HUES6 (cell line): ENCODE results near the gene LHFPL2.

Experiments
- H3K27ac ChIP-seq: 2 replicates; pipeline ENCODE4 v1.7.0; 2013; ENCODE audit warnings: low read depth, mild to moderate bottlenecking, low read length, inconsistent platforms
- H3K27me3 ChIP-seq: 2 replicates; pipeline ENCODE4 v1.6.1; 2013; ENCODE audit warnings: low read length; ENCODE audit not compliant: control insufficient read depth, insufficient read depth
- H3K36me3 ChIP-seq: 2 replicates; pipeline ENCODE4 v1.6.1; 2013; ENCODE audit warnings: low read length; ENCODE audit not compliant: control insufficient read depth, insufficient read depth
- H3K4me1 ChIP-seq: 2 replicates; pipeline ENCODE4 v1.6.1; 2013; ENCODE audit warnings: low read length; ENCODE audit not compliant: control insufficient read depth, insufficient read depth
- H3K4me3 ChIP-seq: 2 replicates; pipeline ENCODE4 v1.5.1; 2013; ENCODE audit warnings: low read depth, low read length
- H3K9ac ChIP-seq: one replicate; pipeline ENCODE4 v1.6.1; 2013; ENCODE audit warnings: mild to moderate bottlenecking, low read length
- H3K9me3 ChIP-seq: 2 replicates; pipeline ENCODE4 v1.6.1; 2013; ENCODE audit warnings: low read depth, low read length; ENCODE audit not compliant: control insufficient read depth, insufficient read depth

Gene LHFPL2

DNA sequence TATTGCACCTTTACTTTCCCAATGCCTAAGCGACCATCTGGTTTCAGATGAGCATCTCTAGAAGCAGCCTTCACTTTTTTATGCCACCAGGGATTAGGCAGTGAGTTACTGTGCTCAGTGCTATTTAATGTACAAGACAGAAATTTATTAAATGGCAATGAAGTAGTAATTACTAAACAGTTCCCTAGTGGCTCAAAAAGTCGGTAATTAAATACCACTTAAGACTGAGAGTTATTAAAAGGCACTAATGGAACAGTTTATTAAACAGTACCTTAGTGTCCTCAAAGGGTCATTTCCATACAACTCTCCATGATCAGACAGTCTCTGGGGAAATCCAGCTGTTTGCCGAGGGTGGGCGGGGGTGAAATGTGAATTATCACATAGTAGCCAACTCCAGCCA lies 42.3 kb downstream of the LHFPL2 start:
- peaks cover 12% of the 10 kb centered on the region for H3K4me1 ChIP-seq
- H3K9ac ChIP-seq, result no peak overlapping the region
- H3K27ac ChIP-seq, result no peak overlapping the region
- H3K9me3 ChIP-seq, result no peaks in the 10 kb centered on the region
- H3K36me3 ChIP-seq, result peaks cover 5% of the 10 kb centered on the region; the same call in 1 of the 2 replicates
- no peaks in the 10 kb centered on the region for H3K27me3 ChIP-seq
- H3K4me3 ChIP-seq, result no peak overlapping the region

DNA sequence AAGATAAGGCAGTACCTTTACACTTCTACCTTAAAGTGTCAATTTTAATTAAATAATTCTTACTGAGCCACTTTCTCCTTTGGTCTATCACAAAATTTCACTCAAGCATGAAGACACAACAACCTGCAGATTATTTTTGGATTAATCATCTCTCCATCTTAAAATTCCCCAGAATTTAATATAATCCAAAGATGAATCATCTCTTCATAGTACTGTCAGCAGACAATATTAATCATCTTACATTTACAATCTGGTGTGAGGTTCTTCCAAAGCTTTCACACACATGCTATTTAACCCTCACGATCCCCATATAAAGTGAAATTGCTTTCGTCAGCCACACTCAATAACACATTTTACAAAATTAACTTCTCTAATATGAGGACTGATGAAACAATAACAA lies 43.0 kb downstream of the LHFPL2 start:
- peaks cover 11% of the 10 kb centered on the region for H3K4me1 ChIP-seq
- no peaks in the 10 kb centered on the region for H3K27me3 ChIP-seq
- H3K4me3 ChIP-seq, result no peak overlapping the region
- H3K9me3 ChIP-seq, result no peaks in the 10 kb centered on the region
- peaks cover 5% of the 10 kb centered on the region; the same call in 1 of the 2 replicates for H3K36me3 ChIP-seq
- no peak overlapping the region for H3K27ac ChIP-seq
- no peak overlapping the region for H3K9ac ChIP-seq

DNA sequence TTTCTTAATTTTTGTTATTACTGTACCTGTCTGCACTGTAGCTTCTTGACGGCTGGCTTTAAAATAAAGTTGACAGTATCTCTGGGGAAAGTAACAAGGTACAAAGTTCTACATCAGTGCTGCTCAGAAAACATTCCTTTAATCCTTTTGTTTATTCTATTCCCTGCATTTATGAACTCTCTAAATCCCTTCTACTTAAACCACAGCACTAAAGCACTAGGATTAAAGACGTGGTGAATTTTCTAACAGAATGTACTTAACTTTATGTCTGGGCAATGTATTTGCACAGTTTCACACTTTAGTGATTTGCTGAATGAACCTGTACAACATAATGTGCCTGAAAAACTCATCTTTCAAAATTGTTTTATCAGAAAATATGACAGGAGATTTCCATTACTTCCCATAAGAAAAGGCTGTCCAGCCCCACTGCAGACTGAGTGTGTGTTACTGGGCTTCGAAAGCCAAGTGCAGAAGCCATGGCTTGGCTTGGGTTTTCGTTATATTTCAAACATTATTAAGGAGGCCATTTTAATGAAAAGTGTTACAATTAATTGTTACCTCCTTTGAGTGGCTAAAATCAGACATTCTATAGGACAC lies 43.8 kb downstream of the LHFPL2 start:
- Histone ChIP-seq H3K36me3 (peaks cover 5% of the 10 kb centered on the region; the same call in 1 of the 2 replicates), H3K9ac (no peak overlapping the region), H3K4me1 (peaks cover 6% of the 10 kb centered on the region; the same call in 1 of the 2 replicates), H3K4me3 (no peak overlapping the region), H3K27ac (no peak overlapping the region), H3K27me3 (no peaks in the 10 kb centered on the region), H3K9me3 (no peaks in the 10 kb centered on the region)

DNA sequence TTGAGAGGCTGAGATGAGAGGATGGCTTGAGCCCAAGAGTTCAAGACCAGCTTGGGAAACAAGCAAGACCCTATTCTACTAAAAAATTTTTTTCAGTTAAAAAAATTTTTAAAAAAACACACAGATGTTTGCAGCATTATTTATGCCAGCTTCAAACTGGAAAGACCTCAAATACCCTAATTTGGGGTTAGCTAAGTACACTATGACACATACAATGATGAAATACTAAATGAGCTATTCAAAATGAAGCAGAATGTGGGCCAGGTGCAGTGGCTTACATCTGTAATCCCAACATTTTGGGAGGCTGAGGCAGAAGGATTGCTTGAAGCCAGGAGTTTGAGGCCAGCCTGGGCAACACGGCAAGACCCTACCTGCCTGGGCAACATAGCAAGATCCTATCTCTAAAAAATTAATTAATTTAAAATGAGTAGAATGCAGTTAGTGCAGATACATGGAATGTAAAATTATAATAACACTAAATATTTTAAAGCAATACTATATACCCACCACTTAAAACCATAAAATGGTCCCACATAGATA lies 44.9 kb downstream of the LHFPL2 start:
- no peak overlapping the region for H3K4me3 ChIP-seq
- H3K27me3 ChIP-seq, result no peaks in the 10 kb centered on the region
- no peaks in the 10 kb centered on the region for H3K9me3 ChIP-seq
- H3K9ac ChIP-seq, result no peak overlapping the region
- H3K36me3 ChIP-seq, result peaks cover 5% of the 10 kb centered on the region; the same call in 1 of the 2 replicates
- no peak overlapping the region for H3K27ac ChIP-seq
- H3K4me1 ChIP-seq, result peaks cover 10% of the 10 kb centered on the region; the same call in 1 of the 2 replicates

DNA sequence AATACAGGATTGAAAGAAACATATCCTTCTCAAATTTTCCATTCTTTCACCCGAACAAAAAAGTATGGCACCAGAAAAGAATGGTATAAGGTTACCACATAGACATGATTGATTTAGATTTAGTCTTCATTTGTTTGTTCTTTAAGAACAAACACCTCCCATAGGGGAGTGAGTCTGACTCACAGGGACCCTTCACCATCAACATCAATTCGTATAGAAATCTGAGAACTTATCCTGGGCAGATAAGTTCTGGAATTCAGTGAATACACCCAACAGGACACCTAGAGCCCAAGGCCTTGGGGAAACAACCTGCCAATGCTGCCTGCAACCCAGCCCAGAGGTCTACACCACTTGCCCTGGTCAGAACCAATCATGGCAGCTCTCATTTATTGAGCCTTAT lies 46.2 kb downstream of the LHFPL2 start:
- Histone ChIP-seq H3K27ac (no peak overlapping the region), H3K9ac (no peak overlapping the region), H3K9me3 (no peaks in the 10 kb centered on the region), H3K4me3 (no peak overlapping the region), H3K27me3 (no peaks in the 10 kb centered on the region), H3K36me3 (no peaks in the 10 kb centered on the region), H3K4me1 (peaks cover 23% of the 10 kb centered on the region)

DNA sequence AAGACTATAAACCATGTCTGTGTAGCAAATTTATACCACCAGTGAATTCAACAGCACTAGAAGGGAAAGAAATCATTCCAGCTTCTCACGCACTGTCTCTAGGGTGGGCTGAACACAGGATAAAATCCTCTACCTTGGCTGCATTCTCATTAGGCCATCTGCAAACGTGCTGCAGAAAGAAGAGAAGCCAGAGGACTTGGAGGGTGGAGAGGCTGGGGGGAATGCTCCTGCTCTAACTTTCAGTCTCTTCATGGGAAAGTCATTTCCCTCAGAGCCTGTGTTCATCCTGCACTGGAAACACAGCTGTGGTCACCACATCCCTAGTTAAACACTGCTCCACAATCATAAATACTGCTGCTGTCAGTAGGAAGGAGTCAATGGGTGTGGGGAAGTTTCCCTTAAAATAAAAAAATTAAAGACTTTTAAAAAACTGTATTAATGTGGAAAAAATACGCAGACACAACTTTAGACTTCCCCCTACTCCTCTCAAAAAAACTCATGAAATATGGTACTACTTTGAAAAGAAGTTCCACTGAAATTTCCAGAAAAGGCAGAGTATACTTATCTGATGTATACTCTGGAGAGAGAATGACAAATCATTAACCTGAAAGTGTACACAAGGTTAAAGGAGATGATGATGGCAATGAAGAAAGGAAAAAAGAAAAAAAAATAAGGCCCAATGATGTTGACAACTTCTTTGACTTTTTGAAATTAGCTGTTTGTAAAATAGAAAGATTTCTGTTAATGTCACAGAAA lies 46.8 kb downstream of the LHFPL2 start:
- H3K36me3 ChIP-seq, result no peaks in the 10 kb centered on the region
- H3K4me3 ChIP-seq, result no peak overlapping the region
- no peak overlapping the region for H3K27ac ChIP-seq
- no peaks in the 10 kb centered on the region for H3K9me3 ChIP-seq
- H3K4me1 ChIP-seq, result peaks cover 23% of the 10 kb centered on the region
- no peak overlapping the region for H3K9ac ChIP-seq
- no peaks in the 10 kb centered on the region for H3K27me3 ChIP-seq

DNA sequence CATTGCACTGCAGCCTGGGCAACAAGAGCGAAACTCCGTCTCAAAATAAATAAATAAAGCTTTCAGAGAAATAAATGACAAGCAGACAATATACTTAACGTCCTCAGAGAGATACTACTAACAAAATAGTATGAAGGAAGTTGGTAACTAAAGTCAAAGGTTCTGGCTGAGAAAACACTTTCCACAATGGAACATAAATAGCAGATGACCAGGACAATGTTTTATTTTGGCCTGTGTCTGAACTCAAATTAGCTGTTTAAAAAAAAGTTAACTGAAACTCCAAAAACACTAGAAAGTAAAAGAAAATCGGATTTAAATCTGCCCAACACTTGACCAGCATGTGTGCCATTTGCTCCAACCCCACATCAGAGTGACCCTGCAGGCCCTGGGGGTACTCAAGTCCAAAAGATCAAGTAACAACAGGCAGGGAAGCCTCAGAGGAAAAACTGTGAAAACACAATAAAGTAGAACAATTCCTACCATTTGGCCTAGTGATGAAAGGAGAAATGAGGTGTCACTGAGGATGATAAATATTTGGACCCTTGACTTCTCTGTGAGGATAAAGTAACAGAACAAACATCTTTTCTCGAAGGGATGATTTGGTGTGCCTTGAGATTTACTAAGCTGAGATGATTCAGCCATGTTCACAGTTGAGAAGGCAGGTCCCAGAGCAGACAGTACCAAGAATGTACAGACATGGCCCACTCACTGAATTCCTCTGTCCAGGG lies 47.7 kb downstream of the LHFPL2 start:
- no peaks in the 10 kb centered on the region for H3K27me3 ChIP-seq
- H3K4me1 ChIP-seq, result peaks cover 23% of the 10 kb centered on the region
- H3K27ac ChIP-seq, result no peak overlapping the region
- no peak overlapping the region for H3K4me3 ChIP-seq
- no peaks in the 10 kb centered on the region for H3K9me3 ChIP-seq
- H3K9ac ChIP-seq, result no peak overlapping the region
- H3K36me3 ChIP-seq, result no peaks in the 10 kb centered on the region

DNA sequence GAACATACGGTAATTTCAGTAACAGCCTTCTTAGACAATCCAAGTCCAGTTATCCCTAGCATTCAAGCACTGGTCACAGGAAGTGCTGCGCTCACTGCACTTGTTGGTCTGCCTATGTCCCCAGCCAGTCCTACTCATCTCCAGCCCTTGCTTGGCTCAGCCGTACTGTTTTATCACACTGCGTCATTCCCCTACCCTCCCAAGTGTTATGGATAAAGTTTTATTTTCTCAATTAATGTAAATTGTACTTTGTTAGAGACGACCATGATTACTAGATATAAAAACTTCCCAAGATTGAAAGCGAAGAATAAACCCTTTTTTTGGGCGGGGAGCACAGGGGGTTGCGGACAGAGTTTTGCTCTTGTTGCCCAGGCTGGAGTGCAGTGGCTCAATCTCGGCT lies 49.6 kb downstream of the LHFPL2 start:
- no peak overlapping the region for H3K27ac ChIP-seq
- peaks cover 23% of the 10 kb centered on the region for H3K4me1 ChIP-seq

DNA sequence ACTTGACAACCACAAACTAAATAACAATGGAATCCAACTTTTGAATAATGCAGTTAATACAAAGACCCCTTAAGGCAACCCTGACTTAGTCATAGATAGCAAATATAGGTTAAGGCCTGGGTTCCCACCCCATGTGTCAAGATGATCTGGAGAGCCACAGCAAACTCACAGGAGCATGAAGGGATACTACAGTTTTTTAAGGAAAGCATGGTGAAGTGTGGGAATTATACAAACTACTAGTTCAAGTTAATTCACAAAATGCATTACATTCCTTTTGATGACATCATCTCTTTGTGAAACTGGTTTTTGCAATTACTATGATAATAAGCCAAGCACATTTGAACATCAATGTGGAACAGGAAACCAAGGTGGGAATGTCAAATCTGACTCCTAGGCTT lies 50.6 kb downstream of the LHFPL2 start:
- no peaks in the 10 kb centered on the region for H3K27me3 ChIP-seq
- 0 out of 2 replicates have a peak, but pooled peaks cover 7% of the 10 kb centered on the region for H3K36me3 ChIP-seq
- H3K27ac ChIP-seq, result no peak overlapping the region
- H3K9me3 ChIP-seq, result no peaks in the 10 kb centered on the region
- H3K4me3 ChIP-seq, result no peak overlapping the region
- H3K9ac ChIP-seq, result no peak overlapping the region
- H3K4me1 ChIP-seq, result peaks cover 23% of the 10 kb centered on the region

More for the DNA sequence above, 49.6 kb downstream of the LHFPL2 start:
- H3K4me3 ChIP-seq, result no peak overlapping the region
- no peaks in the 10 kb centered on the region for H3K27me3 ChIP-seq
- no peak overlapping the region for H3K9ac ChIP-seq
- H3K36me3 ChIP-seq, result 0 out of 2 replicates have a peak, but pooled peaks cover 7% of the 10 kb centered on the region
- no peaks in the 10 kb centered on the region for H3K9me3 ChIP-seq

DNA sequence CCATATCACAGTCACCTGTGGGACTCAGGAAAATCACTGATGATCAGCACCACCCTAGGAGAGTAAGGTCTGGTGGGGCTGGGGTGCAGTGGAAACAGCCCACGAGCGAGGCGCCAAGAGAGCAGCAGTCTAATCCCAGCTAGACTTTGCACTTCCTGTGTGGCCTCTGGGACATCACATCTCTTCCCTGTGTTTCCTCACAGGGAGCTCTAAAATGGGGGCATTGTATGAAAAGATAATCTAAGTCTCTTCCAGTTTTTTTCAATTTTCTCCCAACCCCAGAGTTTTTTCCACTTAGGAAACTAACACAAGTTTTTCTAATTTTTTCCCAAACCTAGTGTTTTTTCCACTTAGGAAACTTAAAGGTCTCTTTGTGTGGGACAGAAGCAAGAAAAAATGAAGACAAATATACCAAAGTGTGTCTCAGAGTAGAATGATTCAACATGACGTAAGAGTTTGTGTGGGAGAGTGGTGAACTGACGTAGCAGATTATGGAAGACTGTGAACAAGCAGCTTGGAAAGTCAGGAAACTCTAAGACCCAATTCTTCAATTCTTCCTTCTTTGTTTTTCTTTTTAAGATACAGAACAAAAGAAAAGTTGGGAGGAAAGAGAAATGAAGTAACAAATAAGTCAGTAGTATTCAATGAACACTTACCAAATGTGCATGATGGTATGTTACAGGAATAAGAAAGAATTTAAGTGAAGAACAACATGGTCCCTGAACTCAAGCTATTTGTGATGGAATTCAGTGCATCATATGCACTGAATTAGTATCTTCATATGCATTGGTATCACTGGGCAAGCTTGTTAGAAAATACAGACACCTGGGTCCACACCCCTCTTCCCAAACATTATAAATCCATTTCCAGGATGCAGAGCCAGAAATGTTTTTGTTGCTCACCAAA lies 51.3 kb downstream of the LHFPL2 start:
- Histone ChIP-seq H3K4me1 (peaks cover 24% of the 10 kb centered on the region), H3K27ac (no peak overlapping the region), H3K36me3 (0 out of 2 replicates have a peak, but pooled peaks cover 7% of the 10 kb centered on the region), H3K4me3 (no peak overlapping the region), H3K9ac (no peak overlapping the region), H3K9me3 (no peaks in the 10 kb centered on the region), H3K27me3 (no peaks in the 10 kb centered on the region)
